ENCODE measurements around the gene DPYSL4.

Gene DPYSL4

DNA sequence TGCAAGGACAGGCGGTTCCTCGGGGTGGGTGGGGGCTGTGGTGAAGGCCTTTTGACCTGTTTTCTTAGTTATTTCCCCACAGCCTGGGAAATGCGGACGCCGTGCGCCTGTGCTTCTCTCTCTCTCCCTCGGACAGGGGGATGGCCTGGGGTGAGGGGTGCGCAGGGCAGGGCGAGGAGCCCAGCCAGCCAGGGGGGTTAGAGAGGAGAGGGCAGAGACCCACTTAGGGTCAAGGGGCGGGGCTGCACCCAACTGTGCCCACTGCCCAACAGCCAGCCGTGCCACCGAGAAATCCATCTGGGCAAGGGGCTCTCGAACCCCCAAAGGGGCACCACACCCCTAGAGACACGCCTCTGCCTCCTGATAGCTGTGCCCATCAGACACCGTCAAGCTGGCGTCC, 53.8 kb downstream of the DPYSL4 start:
- no peak for TF ChIP-seq JUND (IDR thresholded peaks at IDR 0.05; ENCODE audit: low read depth)
- in situ Hi-C loops (cut with HindIII; ENCODE audit: low pct_unique_long_range_greater_than_20kb, low sequenced_read_pairs), result no loop called here
- no peak for DNase-seq (ENCODE audit: low read depth in 1 of 2, low spot score in 1 of 2)

DNA sequence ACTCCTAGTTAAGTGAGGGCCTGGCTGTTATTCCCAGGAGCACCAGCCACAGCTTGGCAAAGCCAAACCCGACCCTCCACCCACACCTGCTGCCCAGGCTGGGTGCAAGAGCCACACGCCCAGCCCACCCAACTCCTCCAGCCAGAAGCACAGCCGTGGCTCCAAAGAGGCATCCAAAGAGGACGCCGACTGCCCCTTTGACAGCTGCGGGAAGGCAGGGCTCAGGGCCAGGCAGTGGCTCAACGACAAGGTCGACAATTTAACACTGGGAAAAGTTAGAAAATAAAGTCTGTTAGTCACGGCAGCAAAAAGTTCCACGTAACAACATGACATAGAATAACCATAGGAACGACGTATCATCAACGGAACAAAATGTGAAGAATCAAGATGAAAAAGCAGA, 54.3 kb downstream of the DPYSL4 start:
- no peak for DNase-seq (ENCODE audit: low read depth in 1 of 2, low spot score in 1 of 2)
- no peak for TF ChIP-seq JUND (IDR thresholded peaks at IDR 0.05; ENCODE audit: low read depth)
- in situ Hi-C loops (cut with HindIII; ENCODE audit: low pct_unique_long_range_greater_than_20kb, low sequenced_read_pairs), result no loop called here

DNA sequence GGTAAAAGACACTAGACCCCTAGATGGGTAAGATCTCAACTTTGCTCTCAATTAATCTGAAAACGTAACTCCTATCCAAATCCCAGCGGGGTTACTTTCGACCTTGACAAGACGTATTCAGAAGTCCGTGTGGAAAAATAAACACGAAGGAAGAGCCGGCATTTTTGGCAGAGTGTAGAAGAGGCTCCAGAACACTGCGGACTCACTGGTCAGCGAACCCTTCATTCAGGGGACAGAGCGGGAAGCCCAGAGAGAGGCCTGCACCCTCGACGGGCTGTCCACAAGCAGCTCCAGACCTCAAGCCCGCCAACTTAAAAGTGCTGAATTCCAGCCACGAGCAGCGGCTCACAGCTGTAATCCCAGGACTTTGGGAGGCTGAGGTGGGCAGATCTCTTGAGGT, 54.7 kb downstream of the DPYSL4 start:
- TF ChIP-seq JUND (IDR thresholded peaks at IDR 0.05; ENCODE audit: low read depth), result no peak
- DNase-seq (ENCODE audit: low read depth in 1 of 2, low spot score in 1 of 2), result no peak
- in situ Hi-C loops (cut with HindIII; ENCODE audit: low pct_unique_long_range_greater_than_20kb, low sequenced_read_pairs), result no loop called here

DNA sequence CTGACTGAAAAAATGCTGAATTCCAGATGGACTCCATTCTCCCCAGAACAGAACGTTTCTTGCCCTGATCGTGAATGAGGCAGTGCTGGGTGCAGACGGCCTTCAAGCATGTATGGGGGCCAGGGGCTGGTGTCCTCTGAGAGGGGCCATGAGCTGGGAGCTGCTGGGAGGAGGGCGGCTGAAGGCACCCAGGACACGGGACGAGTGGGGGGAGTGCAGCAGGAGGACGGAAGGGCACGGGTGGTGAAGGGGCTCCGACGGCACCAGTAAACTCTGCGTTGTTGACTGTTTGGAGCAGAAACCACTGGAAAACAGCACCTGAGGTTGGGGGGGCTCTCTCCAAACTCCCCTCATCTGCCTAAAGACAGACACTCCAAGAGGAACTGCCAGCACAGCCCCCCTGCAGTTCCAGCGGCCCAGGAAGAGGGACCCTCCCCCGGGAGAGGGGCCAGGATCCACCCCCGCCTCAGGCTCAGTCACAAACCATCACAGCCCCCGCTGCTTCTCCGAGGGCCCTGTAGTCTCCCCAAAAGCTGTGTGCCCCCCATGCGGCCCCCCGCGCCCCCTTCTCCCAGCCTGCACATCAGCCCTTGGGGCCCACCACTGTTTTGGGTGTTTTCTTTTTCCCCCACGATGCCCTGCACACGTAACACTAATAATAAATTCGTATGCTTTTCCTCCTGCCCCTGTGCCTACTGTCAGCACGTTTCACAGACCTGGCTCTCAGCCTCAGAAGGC, 55.5 kb downstream of the DPYSL4 start:
- no peak for TF ChIP-seq JUND (IDR thresholded peaks at IDR 0.05; ENCODE audit: low read depth)
- DNase-seq (ENCODE audit: low read depth in 1 of 2, low spot score in 1 of 2), result no peak
- in situ Hi-C loops (cut with HindIII; ENCODE audit: low pct_unique_long_range_greater_than_20kb, low sequenced_read_pairs), result no loop called here

DNA sequence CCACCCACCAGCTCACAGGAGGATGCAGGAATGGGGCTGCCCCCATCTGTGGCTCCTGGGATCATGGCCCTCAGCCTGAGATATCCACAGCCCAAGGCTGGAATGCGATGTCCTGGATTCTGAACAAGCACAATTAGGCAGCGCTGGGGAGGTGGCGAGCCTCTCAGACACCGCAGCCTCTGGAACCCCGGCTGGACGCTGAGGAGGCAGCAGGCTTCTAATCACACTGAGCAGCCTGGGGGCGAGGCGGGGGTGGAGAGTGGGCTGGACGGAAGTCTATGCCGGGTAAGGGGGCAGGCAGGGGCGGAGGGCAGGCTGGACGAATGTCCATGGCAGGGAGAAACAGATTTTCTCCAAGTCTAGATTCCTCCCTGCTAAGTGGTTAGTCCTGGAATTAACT, 56.4 kb downstream of the DPYSL4 start:
- DNase-seq (ENCODE audit: low read depth in 1 of 2, low spot score in 1 of 2), result no peak
- no peak for TF ChIP-seq JUND (IDR thresholded peaks at IDR 0.05; ENCODE audit: low read depth)
- in situ Hi-C loops (cut with HindIII; ENCODE audit: low pct_unique_long_range_greater_than_20kb, low sequenced_read_pairs), result no loop called here

DNA sequence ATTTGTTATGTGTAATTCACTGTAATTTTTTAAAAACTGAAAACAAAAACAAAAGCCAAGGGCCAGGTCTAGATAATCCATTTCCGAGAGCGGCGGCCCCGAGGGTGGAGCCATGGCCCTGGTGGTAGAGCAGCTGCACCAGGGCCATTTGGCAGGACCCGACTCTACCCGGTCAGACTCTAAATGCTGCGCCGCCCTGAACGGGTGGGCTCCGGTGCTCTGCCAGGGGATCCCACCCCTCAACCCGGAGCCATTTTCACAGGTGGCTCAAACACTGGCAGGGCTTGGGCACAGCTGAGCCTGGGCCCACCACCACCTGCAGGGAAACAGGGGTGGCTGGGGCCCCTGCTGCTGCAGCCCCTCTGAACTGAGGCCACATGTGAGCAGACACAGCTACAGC, 56.9 kb downstream of the DPYSL4 start:
- in situ Hi-C loops (cut with HindIII; ENCODE audit: low pct_unique_long_range_greater_than_20kb, low sequenced_read_pairs), result no loop called here
- DNase-seq (ENCODE audit: low read depth in 1 of 2, low spot score in 1 of 2), result no peak
- TF ChIP-seq JUND (IDR thresholded peaks at IDR 0.05; ENCODE audit: low read depth), result no peak

DNA sequence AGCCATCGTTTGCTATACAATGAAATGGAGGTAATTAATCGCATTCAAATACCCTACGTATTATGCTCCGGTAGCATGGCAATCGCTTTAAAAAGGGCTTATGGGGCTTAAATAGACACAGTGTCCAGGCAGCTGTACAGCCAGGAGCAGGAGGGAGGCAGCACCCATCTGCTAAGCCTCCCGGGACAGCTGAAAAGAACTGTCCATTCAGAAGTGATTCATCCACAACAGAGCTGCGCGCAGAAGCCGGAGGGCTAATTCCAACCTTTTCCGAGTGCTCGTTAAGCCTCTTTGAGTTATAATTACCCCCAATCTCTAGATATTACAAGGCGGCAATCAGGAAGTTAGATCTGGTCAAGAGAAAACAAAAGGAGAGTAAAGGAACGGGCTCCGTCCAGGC, 58.3 kb downstream of the DPYSL4 start:
- in situ Hi-C loops (cut with HindIII; ENCODE audit: low pct_unique_long_range_greater_than_20kb, low sequenced_read_pairs), result no loop called here
- no peak for DNase-seq (ENCODE audit: low read depth in 1 of 2, low spot score in 1 of 2)

DNA sequence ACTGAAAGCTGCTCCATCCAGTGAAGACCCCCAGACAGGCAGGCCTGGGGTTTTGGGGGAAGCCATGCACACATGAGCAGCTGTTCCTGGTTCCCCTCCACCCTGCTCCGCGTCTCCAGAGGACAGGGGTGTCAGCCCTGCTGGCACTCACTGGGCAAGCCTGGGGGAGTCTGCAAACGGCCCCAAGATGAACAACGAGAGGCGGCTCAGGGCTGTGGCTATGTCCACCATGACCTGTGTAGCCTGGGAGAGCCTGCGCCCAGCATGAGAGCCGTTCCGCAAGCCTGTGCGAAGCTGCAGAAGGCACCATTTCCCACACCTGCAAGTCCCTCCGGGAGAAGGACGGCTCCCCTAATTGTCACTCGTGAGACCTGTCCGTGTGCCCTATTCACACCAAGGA, 59.5 kb downstream of the DPYSL4 start:
- no peak for TF ChIP-seq JUND (IDR thresholded peaks at IDR 0.05; ENCODE audit: low read depth)
- DNase-seq (ENCODE audit: low read depth in 1 of 2, low spot score in 1 of 2), result no peak
- in situ Hi-C loops (cut with HindIII; ENCODE audit: low pct_unique_long_range_greater_than_20kb, low sequenced_read_pairs), result no loop called here

More for the DNA sequence above, 58.3 kb downstream of the DPYSL4 start:
- no peak for TF ChIP-seq JUND (IDR thresholded peaks at IDR 0.05; ENCODE audit: low read depth)

DNA sequence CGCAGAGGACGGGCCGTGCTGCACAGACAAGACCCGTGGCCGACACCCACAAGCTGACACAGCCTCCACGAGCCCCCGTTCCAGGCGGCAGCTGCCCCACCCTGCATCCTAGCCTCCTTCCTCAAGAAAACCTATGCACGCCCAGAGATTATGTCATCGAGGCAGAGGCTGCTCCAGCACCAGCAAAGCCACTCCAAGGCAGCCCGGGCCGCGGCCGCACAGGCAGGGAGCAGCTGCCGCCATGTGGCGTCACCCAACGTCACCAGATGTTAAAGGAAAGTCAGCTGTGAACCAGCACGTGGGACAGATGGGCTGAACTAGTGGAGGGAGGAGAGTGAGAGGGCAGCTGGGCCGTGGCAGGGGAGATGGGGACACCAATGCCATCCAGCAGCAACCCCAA, 61.2 kb downstream of the DPYSL4 start:
- no peak for DNase-seq (ENCODE audit: low read depth in 1 of 2, low spot score in 1 of 2)
- in situ Hi-C loops (cut with HindIII; ENCODE audit: low pct_unique_long_range_greater_than_20kb, low sequenced_read_pairs), result no loop called here
- no peak for TF ChIP-seq JUND (IDR thresholded peaks at IDR 0.05; ENCODE audit: low read depth)

DNA sequence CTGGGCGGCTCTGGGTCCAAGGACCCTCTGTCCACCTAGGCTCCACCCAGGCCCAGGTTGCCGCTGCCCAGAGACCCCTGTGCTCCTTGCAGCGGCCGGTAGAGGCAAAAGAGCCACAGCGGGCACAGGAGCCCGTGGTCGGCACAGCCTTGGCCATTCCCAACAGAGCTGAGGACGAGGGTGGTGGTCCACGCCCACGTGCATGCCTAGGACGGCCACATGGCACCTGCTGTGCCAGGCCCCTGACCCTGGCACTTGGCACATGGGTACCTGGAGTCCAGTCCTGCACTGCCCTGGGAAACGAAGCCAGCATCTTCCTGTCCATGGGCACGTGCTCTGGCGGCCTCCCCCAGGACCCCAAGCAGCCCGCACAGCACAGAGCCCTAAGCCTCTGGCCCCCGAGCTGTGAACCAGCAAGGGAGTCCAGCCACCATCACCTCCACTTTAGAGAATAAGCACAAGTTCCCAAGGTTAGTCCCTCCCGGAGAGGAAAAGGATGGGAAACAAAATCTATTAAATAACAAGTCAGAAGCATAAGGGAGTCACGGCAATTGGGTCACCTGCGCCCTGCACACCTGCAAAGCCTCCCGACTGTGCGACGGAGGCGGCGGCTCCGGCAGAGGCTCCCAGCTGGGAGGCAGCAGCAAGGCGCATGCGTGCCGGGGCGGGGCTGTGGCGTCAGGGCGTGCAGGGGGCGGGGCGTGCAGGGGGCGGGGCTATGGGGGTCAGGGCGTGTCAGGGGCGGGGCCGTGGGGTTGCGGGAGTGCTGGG, 61.9 kb downstream of the DPYSL4 start:
- peak; percentile 76 to 91 for DNase-seq (ENCODE audit: low read depth in 1 of 2, low spot score in 1 of 2)
- in situ Hi-C loops (cut with HindIII; ENCODE audit: low pct_unique_long_range_greater_than_20kb, low sequenced_read_pairs), result no loop called here
- no peak for TF ChIP-seq JUND (IDR thresholded peaks at IDR 0.05; ENCODE audit: low read depth)

DNA sequence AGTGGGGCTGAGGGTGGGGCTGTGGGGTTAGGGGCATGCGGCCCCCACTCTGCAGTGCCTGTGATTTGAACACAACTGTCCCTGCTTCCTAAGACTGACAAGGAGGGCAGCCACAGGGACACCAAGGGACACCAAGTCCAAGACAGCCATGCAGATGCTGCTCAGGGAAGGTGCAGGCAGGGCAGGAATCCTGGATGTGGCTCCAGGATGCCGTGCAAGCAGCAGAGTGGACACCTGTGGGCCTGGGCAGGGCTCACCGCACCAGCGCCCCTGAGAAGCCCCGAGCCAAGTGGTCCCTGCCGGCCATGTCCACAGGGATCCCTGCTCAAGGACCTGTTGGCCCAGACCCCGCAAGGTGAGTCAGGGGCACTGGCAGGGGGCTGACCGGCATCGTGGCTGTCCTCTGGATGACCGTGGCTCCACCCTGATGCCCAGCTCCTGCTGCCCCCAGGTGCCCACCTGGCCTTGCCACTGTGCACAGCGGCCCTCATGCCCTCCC, 62.5 kb downstream of the DPYSL4 start:
- no peak for DNase-seq (ENCODE audit: low read depth in 1 of 2, low spot score in 1 of 2)
- in situ Hi-C loops (cut with HindIII; ENCODE audit: low pct_unique_long_range_greater_than_20kb, low sequenced_read_pairs), result no loop called here
- TF ChIP-seq JUND (IDR thresholded peaks at IDR 0.05; ENCODE audit: low read depth), result no peak

DNA sequence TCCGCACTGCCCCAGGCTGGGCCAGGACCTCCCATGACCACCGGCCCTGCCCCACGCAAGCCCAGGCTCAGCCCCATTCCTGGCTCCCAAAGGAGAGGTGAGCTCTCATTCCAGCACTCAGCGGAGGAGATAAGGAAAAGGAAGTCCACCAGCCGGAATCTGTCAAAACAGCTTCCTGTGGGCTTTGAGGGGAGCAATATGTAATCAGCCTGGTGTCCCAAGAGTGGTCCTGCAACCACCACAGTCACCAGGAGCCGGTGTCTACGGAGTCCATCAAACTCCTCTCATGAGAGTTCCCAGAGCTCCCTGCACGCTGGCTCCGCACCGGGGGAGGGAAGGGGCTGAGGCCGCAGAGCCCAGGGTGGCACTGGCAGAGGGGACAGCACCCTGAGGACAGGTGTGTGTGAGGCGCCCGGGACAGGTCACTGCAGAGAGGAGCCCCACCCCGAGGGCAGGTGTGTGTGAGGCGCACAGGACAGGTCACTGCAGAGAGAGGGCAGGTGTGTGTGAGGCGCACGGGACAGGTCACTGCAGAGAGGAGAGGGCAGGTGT, 63.2 kb downstream of the DPYSL4 start:
- no peak for DNase-seq (ENCODE audit: low read depth in 1 of 2, low spot score in 1 of 2)
- no peak for TF ChIP-seq JUND (IDR thresholded peaks at IDR 0.05; ENCODE audit: low read depth)
- in situ Hi-C loops (cut with HindIII; ENCODE audit: low pct_unique_long_range_greater_than_20kb, low sequenced_read_pairs), result no loop called here
